CD1c-positive myeloid dendritic cell (primary cell): Measurements from ENCODE around the gene EYA4.
"Not testable (repeated sequence)": the region's sequence is repeated elsewhere in the genome, so short reads cannot be mapped to it uniquely, and the experiment has no call there.

Experiments
- DNase-seq: peaks from one replicate; pipeline ENCODE4 v3.0.0-alpha.2; 2016; ENCODE audit errors: extremely low spot score

The EYA4 gene

GRCh38 chr6:133350928-133351327 is 109.8 kb downstream of the EYA4 start:
- DNase-seq, result no peak

- DNase-seq, result no peak
Observed at GRCh38 chr6:133352046-133352445, 110.9 kb downstream of the EYA4 start.

GRCh38 chr6:133353061-133353460 is 111.9 kb downstream of the EYA4 start:
- no peak for DNase-seq

- no peak for DNase-seq
Observed at GRCh38 chr6:133355922-133356321, 114.8 kb downstream of the EYA4 start.

- no peak for DNase-seq
Observed at GRCh38 chr6:133358574-133359150, 117.5 kb downstream of the EYA4 start.

GRCh38 chr6:133359256-133359655 is 118.1 kb downstream of the EYA4 start:
- no peak for DNase-seq

- no peak for DNase-seq
Observed at GRCh38 chr6:133359760-133360159, 118.6 kb downstream of the EYA4 start.

GRCh38 chr6:133360194-133360593 is 119.0 kb downstream of the EYA4 start:
- DNase-seq, result no peak

- DNase-seq, result no peak
Observed at GRCh38 chr6:133362813-133363212, 121.7 kb downstream of the EYA4 start.

- DNase-seq, result no peak
Observed at GRCh38 chr6:133368664-133369063, 127.5 kb downstream of the EYA4 start.

- no peak for DNase-seq
Observed at GRCh38 chr6:133369773-133370272, 128.7 kb downstream of the EYA4 start.

- DNase-seq, result no peak
Observed at GRCh38 chr6:133376743-133377142, 135.6 kb downstream of the EYA4 start.

GRCh38 chr6:133377219-133377618 is 136.1 kb downstream of the EYA4 start:
- no peak for DNase-seq

- DNase-seq, result no peak
Observed at GRCh38 chr6:133380047-133380446, 138.9 kb downstream of the EYA4 start.

- no peak for DNase-seq
Observed at GRCh38 chr6:133380723-133381122, 139.6 kb downstream of the EYA4 start.

GRCh38 chr6:133388731-133389130 is 147.6 kb downstream of the EYA4 start:
- DNase-seq, result no peak

- DNase-seq, result no peak
Observed at GRCh38 chr6:133390168-133390567, 149.0 kb downstream of the EYA4 start.

- DNase-seq, result no peak
Observed at GRCh38 chr6:133392015-133392414, 150.9 kb downstream of the EYA4 start.

GRCh38 chr6:133392641-133393040 is 151.5 kb downstream of the EYA4 start:
- no peak for DNase-seq

- no peak for DNase-seq
Observed at GRCh38 chr6:133393891-133394290, 152.7 kb downstream of the EYA4 start.

- no peak for DNase-seq
Observed at GRCh38 chr6:133394630-133395029, 153.5 kb downstream of the EYA4 start.

- DNase-seq, result no peak
Observed at GRCh38 chr6:133396233-133396983, 155.3 kb downstream of the EYA4 start.

- no peak for DNase-seq
Observed at GRCh38 chr6:133396984-133397348, 155.8 kb downstream of the EYA4 start.

- not testable (repeated sequence) for DNase-seq
Observed at GRCh38 chr6:133397601-133398000, 156.4 kb downstream of the EYA4 start.
